ENCODE results near the gene SOWAHA.

The SOWAHA gene

GRCh38 chr5:132856011-132856410 lies 42.9 kb downstream of the SOWAHA start:
- Mint-ChIP-seq H3K4me1 (ENCODE audit: low read depth) (peaks cover 2% of the 10 kb centered on the region), H3K9me3 (no peaks in the 10 kb centered on the region), H3K36me3 (ENCODE audit: low read depth) (no peaks in the 10 kb centered on the region), H3K27ac (no peak overlapping the region), H3K4me3 (no peak overlapping the region), H3K27me3 (ENCODE audit: low read depth) (peaks cover 11% of the 10 kb centered on the region)

DNA sequence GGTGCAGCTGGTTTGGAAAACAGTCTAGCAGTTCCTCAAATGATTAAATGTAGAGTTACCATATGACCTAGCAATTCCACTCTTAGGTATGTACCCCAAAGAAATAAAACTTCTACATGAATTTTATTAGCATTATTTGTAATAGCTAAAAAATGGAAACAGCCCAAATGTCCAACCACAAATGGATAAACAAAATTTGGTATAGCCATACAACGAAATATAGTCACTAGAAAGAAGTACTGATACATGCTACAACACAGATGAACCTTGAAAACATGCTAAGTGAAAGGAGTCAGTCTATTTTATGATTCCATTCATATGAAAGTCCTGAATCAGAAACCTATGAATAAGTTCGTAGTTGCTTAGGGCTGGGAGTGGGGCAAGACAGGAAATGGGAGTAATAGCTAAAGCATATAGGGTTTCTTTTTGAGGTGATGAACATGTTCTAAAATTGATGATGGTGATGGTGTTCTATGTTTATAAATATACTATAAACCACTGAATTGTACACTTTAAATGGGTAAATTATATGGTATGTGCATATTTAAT lies 46.9 kb downstream of the SOWAHA start:
- H3K27me3 Mint-ChIP-seq (ENCODE audit: low read depth), result peaks cover 8% of the 10 kb centered on the region
- no peak overlapping the region for H3K27ac Mint-ChIP-seq
- no peak overlapping the region for H3K4me3 Mint-ChIP-seq
- H3K36me3 Mint-ChIP-seq (ENCODE audit: low read depth), result no peaks in the 10 kb centered on the region
- H3K4me1 Mint-ChIP-seq (ENCODE audit: low read depth), result no peaks in the 10 kb centered on the region
- no peaks in the 10 kb centered on the region for H3K9me3 Mint-ChIP-seq

GRCh38 chr5:132860742-132861141 lies 47.6 kb downstream of the SOWAHA start:
- Mint-ChIP-seq H3K9me3 (no peaks in the 10 kb centered on the region), H3K4me1 (ENCODE audit: low read depth) (peaks cover 5% of the 10 kb centered on the region), H3K36me3 (ENCODE audit: low read depth) (no peaks in the 10 kb centered on the region), H3K4me3 (no peak overlapping the region), H3K27me3 (ENCODE audit: low read depth) (peaks cover 8% of the 10 kb centered on the region), H3K27ac (no peak overlapping the region)

GRCh38 chr5:132865668-132866341 lies 52.7 kb downstream of the SOWAHA start:
- Mint-ChIP-seq H3K27me3 (ENCODE audit: low read depth) (no peaks in the 10 kb centered on the region), H3K9me3 (no peaks in the 10 kb centered on the region), H3K4me1 (ENCODE audit: low read depth) (peaks cover 24% of the 10 kb centered on the region), H3K4me3 (peak overlapping the region; percentile 99), H3K27ac (peak overlapping the region; percentile 99), H3K36me3 (ENCODE audit: low read depth) (peaks cover 21% of the 10 kb centered on the region)

All from T-helper 1 cell treated with Interleukin-12 subunit alpha and Interleukin-12 subunit beta and Interleukin-4 antibody, amounts not matched to agents 30 μg/mL and 1 μg/mL, for 36 hours (primary cell).